A549 (cell line): Measurements from ENCODE around the gene XRCC3.

ENCODE experiments used
- CTCF ChIP-seq: fragments of >200 bp; sonication (Bioruptor Twin); formaldehyde crosslinking; IDR thresholded peaks from 3 replicates; pipeline ENCODE4 v1.5.1; 2016
- FOSL2 ChIP-seq, 2 experiments: fragments of 450-650 bp in 1 of 2; fragments of >200 bp in 1 of 2; sonication (Bioruptor Twin) in 1 of 2; formaldehyde crosslinking; IDR thresholded peaks; 2 replicates each; pipeline versions ENCODE4 v1.5.0 to v1.6.1; 2016 to 2020; ENCODE audit warnings: mild to moderate bottlenecking in 1 of 2, moderate library complexity in 1 of 2
- HOXA7 ChIP-seq: fragments of 250-450 bp; sonication (Bioruptor Pico); IDR thresholded peaks from 2 replicates; pipeline ENCODE4 v1.5.0; 2020; ENCODE audit warnings: mild to moderate bottlenecking, moderate library complexity
- HOXB5 ChIP-seq: fragments of 250-450 bp; sonication (Bioruptor Pico); IDR thresholded peaks from 2 replicates; pipeline ENCODE4 v1.5.0; 2020; ENCODE audit warnings: mild to moderate bottlenecking, moderate library complexity
- KDM5A ChIP-seq: fragments of 200-600 bp; sonication (generic); IDR thresholded peaks from 2 replicates; pipeline ENCODE4 v1.6.1; 2016; ENCODE audit warnings: antibody characterized with exemption, mild to moderate bottlenecking
- POLR2A ChIP-seq: IDR thresholded peaks from 2 replicates; pipeline ENCODE4 v1.6.1; 2012; ENCODE audit warnings: mild to moderate bottlenecking, low read length
- REST ChIP-seq: fragments of 200-600 bp; sonication (generic); IDR thresholded peaks from 2 replicates; pipeline ENCODE4 v1.6.1; 2016; ENCODE audit warnings: antibody characterized with exemption, mild to moderate bottlenecking, moderate library complexity
- USF2 ChIP-seq: fragments of 450-650 bp; IDR thresholded peaks from 2 replicates; pipeline ENCODE4 v1.6.1; 2014; ENCODE audit warnings: antibody characterized with exemption
- ZFP36 ChIP-seq: fragments of 450-650 bp; IDR thresholded peaks from 2 replicates; pipeline ENCODE4 v1.6.1; 2014; ENCODE audit warnings: borderline replicate concordance; ENCODE audit not compliant: partially characterized antibody
- ZNF302 ChIP-seq: fragments of 250-450 bp; sonication (Bioruptor Pico); IDR thresholded peaks from 2 replicates; pipeline ENCODE4 v1.9.0; 2021; ENCODE audit warnings: inconsistent platforms, mild to moderate bottlenecking, moderate library complexity
- TF ChIP-seq, protein P1 (sequence below): IDR thresholded peaks from 2 replicates; pipeline ENCODE4 v1.6.1; 2012
- TF ChIP-seq, protein P2 (sequence below): fragments of >200 bp; sonication (Bioruptor Twin); formaldehyde crosslinking; IDR thresholded peaks from 3 replicates; pipeline ENCODE4 v1.6.1; 2016
- TF ChIP-seq, protein P3 (sequence below): IDR thresholded peaks from 2 replicates; pipeline ENCODE4 v1.6.1; 2012; ENCODE audit warnings: low read depth, borderline replicate concordance

- no peak for TF ChIP-seq CTCF
- no peak for TF ChIP-seq KDM5A
- TF ChIP-seq, protein P1, sequence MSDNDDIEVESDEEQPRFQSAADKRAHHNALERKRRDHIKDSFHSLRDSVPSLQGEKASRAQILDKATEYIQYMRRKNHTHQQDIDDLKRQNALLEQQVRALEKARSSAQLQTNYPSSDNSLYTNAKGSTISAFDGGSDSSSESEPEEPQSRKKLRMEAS: no peak
- TF ChIP-seq, protein P2, sequence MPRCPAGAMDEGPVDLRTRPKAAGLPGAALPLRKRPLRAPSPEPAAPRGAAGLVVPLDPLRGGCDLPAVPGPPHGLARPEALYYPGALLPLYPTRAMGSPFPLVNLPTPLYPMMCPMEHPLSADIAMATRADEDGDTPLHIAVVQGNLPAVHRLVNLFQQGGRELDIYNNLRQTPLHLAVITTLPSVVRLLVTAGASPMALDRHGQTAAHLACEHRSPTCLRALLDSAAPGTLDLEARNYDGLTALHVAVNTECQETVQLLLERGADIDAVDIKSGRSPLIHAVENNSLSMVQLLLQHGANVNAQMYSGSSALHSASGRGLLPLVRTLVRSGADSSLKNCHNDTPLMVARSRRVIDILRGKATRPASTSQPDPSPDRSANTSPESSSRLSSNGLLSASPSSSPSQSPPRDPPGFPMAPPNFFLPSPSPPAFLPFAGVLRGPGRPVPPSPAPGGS: no peak
- TF ChIP-seq ZFP36: no peak
- TF ChIP-seq HOXA7 (CRISPR knock-in tag): no peak
- TF ChIP-seq USF2: no peak
- no peak for TF ChIP-seq POLR2A
- no peak for TF ChIP-seq HOXB5 (CRISPR knock-in tag)
- TF ChIP-seq FOSL2 (IDR thresholded peaks at IDR 0.05): no peak
- no peak for TF ChIP-seq FOSL2 (CRISPR knock-in tag; IDR thresholded peaks at IDR 0.05)
- no peak for TF ChIP-seq ZNF302 (CRISPR knock-in tag)
- TF ChIP-seq, protein P3, sequence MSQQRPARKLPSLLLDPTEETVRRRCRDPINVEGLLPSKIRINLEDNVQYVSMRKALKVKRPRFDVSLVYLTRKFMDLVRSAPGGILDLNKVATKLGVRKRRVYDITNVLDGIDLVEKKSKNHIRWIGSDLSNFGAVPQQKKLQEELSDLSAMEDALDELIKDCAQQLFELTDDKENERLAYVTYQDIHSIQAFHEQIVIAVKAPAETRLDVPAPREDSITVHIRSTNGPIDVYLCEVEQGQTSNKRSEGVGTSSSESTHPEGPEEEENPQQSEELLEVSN: no peak
- no peak for TF ChIP-seq REST
Observed at GRCh38 chr14:103735439-103735814, 20.2 kb upstream of the XRCC3 start.
